Diencephalon (tissue), 1 donor: ENCODE measurements around the gene LPCAT3. TPM values are rescaled to one million over a fixed set of nuclear protein-coding genes. Genes with fewer than 3 reads are reported as not detected.

Source experiments
- small RNA-seq: library from RNA; depleted of rRNA; stranded (forward); fragments of <200 nt; gene quantifications from one replicate; pipeline ENCODE3, GENCODE V24; 2014
- total RNA-seq: library from RNA; depleted of rRNA; stranded (reverse); fragments of >200 nt; gene quantifications from one replicate; pipeline ENCODE4 v1.2.3, GENCODE V29; 2014

Gene LPCAT3
- total RNA-seq, result 13.8 TPM

DNA sequence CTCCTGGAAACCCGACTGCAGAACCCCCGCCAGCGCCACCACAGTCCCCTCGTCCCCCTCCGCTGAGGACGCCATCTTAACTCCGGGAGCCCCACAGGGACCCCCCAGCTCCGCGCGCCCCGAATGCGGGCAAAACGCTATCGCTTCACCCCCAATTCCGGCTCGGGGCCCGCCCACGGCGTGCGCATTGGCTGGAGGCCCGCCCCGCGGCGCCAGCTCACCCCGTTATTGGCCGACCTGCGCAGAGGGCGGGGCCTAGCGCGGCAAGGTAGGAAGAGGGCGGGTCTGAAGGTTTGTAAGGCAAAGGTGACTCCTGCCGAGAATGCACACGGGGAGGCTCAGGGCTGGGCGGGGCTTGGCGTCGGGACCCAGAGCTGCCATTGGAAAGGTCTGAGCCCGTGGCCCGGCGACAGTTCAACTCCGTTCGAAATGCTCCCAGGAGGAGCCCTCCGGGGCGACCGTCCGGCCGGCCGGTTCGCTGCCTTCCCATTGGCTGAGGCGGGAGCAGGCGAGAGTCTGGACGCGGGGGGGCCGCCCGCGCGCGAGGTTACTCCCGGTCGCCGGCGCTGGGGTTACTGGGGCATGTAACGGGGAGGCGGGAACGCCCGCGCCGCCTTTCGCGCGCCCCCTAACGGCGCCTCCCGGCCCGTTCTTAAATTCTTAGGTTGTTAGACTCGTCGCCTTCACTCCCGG, at the start of gene LPCAT3:
LPCAT3 (minus strand) TSS at position 127 of the 693 bp plus-strand sequence; CDS start at position 75, 52 bp downstream.

DNA sequence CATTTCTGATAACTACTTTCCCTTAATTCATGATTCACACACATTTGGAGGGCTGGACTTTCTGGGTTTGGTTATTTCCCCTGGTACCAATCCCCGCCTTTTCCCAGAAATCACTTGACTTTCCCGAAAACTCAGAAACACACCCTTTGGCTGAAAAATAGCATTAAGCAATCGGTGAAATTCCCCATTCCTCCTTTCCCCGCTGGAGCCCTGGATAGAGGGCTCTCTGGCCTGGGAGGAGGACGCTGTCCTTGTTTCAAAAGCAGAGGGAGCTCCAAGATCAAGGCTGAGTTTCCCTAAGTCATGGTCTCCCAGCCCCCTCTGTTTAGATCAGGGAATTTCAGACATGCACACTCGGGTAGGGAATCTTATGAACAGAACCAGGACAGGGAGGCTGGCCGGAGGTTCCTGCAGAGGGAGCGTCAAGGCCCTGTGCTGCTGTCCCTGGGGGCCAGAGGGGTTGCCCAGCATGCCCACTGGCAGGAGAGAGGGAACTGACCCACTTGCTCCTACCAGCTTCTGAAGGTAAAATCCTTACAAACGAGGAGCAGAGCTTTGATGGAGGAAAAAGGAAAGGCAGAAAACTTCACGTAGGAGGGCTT, 42.2 kb upstream of the LPCAT3 start, which contains the start of gene C1S:
C1S (plus strand) TSS at position 366 of the 602 bp plus-strand sequence. CDS start 1,195 bp downstream, outside the sequence.

GRCh38 chr12:6950811-6951540, 67.3 kb downstream of the LPCAT3 start, which contains the start of gene PTPN6:
Gene PTPN6 (plus strand): TSS chr12:6951356. CDS start chr12:6951513, 157 bp downstream.

GRCh38 chr12:6943722-6944380, 74.4 kb downstream of the LPCAT3 start, which contains the start of the genes C12orf57 and RNU7-1:
Gene C12orf57 (plus strand): TSS chr12:6944022. CDS start chr12:6944122, 100 bp downstream.
Gene RNU7-1 (plus strand): TSS chr12:6943816.

GRCh38 chr12:6927379-6928021, 90.8 kb downstream of the LPCAT3 start, which contains the start of gene ATN1:
Gene ATN1 (plus strand): TSS chr12:6927959. CDS start chr12:6934002, 6,043 bp downstream.

Small RNA genes lying within 50 kb of the gene (small RNA-seq; reads per million reads assigned to genes)
- gene AC006512.1 (not detected), gene MIR141 (not detected), gene MIR200C (0.10 reads per million), gene RNU7-1 (not detected), gene SCARNA12 (0.67 reads per million, percentile 66 among the genes with 10 or more reads in this experiment)

Other genes with a start within 250 kb of the LPCAT3 start
- gene LAG3, start 246.0 kb downstream of the LPCAT3 start, total RNA-seq, result not detected
- 4.8 TPM for gene CD4, start 228.9 kb downstream of the LPCAT3 start, total RNA-seq
- gene GPR162, start 196.7 kb downstream of the LPCAT3 start, total RNA-seq, result 87.9 TPM
- 15.0 TPM for gene P3H3, start 190.1 kb downstream of the LPCAT3 start, total RNA-seq
- 3.2 TPM for gene GNB3, start 177.6 kb downstream of the LPCAT3 start, total RNA-seq
- gene CDCA3, start 167.2 kb downstream of the LPCAT3 start, total RNA-seq, result 6.2 TPM
- gene USP5, start 166.3 kb downstream of the LPCAT3 start, total RNA-seq, result 91.1 TPM
- 349 TPM for gene TPI1, start 150.9 kb downstream of the LPCAT3 start, total RNA-seq
- 2.3 TPM for gene SPSB2, start 145.2 kb downstream of the LPCAT3 start, total RNA-seq
- 27.7 TPM for gene LRRC23, start 113.7 kb downstream of the LPCAT3 start, total RNA-seq
- gene ENO2, start 103.9 kb downstream of the LPCAT3 start, total RNA-seq, result 308 TPM
- 13.1 TPM for gene ATN1, start 90.5 kb downstream of the LPCAT3 start, total RNA-seq
- gene RNU7-1, start 74.7 kb downstream of the LPCAT3 start, total RNA-seq, result not detected
- gene C12orf57, start 74.5 kb downstream of the LPCAT3 start, total RNA-seq, result 203 TPM
- gene PTPN6, start 67.1 kb downstream of the LPCAT3 start, total RNA-seq, result 5.8 TPM
- 100 TPM for gene PHB2, start 47.8 kb downstream of the LPCAT3 start, total RNA-seq
- 20.8 TPM for gene EMG1, start 47.6 kb downstream of the LPCAT3 start, total RNA-seq
- gene C1S, start 42.2 kb upstream of the LPCAT3 start, total RNA-seq, result 13.1 TPM
- gene C1R, start 74.0 kb upstream of the LPCAT3 start, total RNA-seq, result 6.7 TPM
- gene C1RL, start 90.7 kb upstream of the LPCAT3 start, total RNA-seq, result 4.6 TPM
- 0.46 TPM for gene RBP5, start 110.4 kb upstream of the LPCAT3 start, total RNA-seq
- gene CLSTN3, start 111.9 kb upstream of the LPCAT3 start, total RNA-seq, result 184 TPM
- gene PEX5, start 171.2 kb upstream of the LPCAT3 start, total RNA-seq, result 58.1 TPM